Trophoblast cell (in vitro differentiated cells and primary cell): Measurements from ENCODE around the gene GOLGA6L24.
"Not testable (repeated sequence)": the region's sequence is repeated elsewhere in the genome, so short reads cannot be mapped to it uniquely, and the experiment has no call there.

Experiments used
- DNase-seq, 2 donors: peaks; one replicate each; pipeline ENCODE4 v3.0.0-alpha.2; 2016
- H2AFZ ChIP-seq: 2 replicates; pipeline ENCODE4 v1.6.1; 2013; ENCODE audit warnings: low read length, moderate library complexity, mild to moderate bottlenecking; ENCODE audit not compliant: insufficient read depth, poor library complexity
- H2AK5ac ChIP-seq: 2 replicates; pipeline ENCODE4 v1.6.1; 2013; ENCODE audit warnings: mild to moderate bottlenecking, low read length
- H2BK120ac ChIP-seq: 2 replicates; pipeline ENCODE4 v1.6.1; 2013; ENCODE audit warnings: low read length, mild to moderate bottlenecking, moderate library complexity; ENCODE audit not compliant: insufficient read depth, poor library complexity
- H2BK12ac ChIP-seq: 2 replicates; pipeline ENCODE4 v1.6.1; 2013; ENCODE audit warnings: mild to moderate bottlenecking, low read length, moderate library complexity
- H2BK5ac ChIP-seq: 2 replicates; pipeline ENCODE4 v1.6.1; 2013; ENCODE audit warnings: low read length, low read depth, moderate library complexity, mild to moderate bottlenecking; ENCODE audit not compliant: poor library complexity
- H3K14ac ChIP-seq: 2 replicates; pipeline ENCODE4 v1.6.1; 2013; ENCODE audit warnings: mild to moderate bottlenecking, low read length
- H3K18ac ChIP-seq: 2 replicates; pipeline ENCODE4 v1.6.1; 2013; ENCODE audit warnings: mild to moderate bottlenecking, low read length
- H3K23ac ChIP-seq: 2 replicates; pipeline ENCODE4 v1.6.1; 2013; ENCODE audit warnings: low read length
- H3K27ac ChIP-seq: 2 replicates; pipeline ENCODE4 v1.5.1; 2013; ENCODE audit warnings: low read depth, mild to moderate bottlenecking, inconsistent platforms, low read length, moderate library complexity
- H3K27me3 ChIP-seq: 2 replicates; pipeline ENCODE4 v1.6.1; 2013; ENCODE audit warnings: inconsistent platforms, mild to moderate bottlenecking, low read length, moderate library complexity; ENCODE audit not compliant: insufficient read depth
- H3K36me3 ChIP-seq, 2 experiments: 1 replicate in 1 of 2; 2 replicates in 1 of 2; pipeline ENCODE4 v1.6.1; 2013; ENCODE audit warnings: low read length in 2 of 2, mild to moderate bottlenecking in 2 of 2, moderate library complexity in 1 of 2; ENCODE audit not compliant: insufficient read depth in 2 of 2, control insufficient read depth in 1 of 2
- H3K4ac ChIP-seq: 2 replicates; pipeline ENCODE4 v1.6.1; 2013; ENCODE audit warnings: low read depth, mild to moderate bottlenecking, low read length, moderate library complexity
- H3K4me1 ChIP-seq, 2 experiments: 1 replicate in 1 of 2; 2 replicates in 1 of 2; pipeline ENCODE4 v1.6.1; 2013; ENCODE audit warnings: low read length in 2 of 2, mild to moderate bottlenecking in 2 of 2, moderate library complexity in 1 of 2; ENCODE audit not compliant: insufficient read depth in 2 of 2, control insufficient read depth in 1 of 2
- H3K4me2 ChIP-seq: 2 replicates; pipeline ENCODE4 v1.6.1; 2013; ENCODE audit warnings: inconsistent platforms, mild to moderate bottlenecking, low read length, moderate library complexity
- H3K4me3 ChIP-seq: 2 replicates; pipeline ENCODE4 v1.5.1; 2013; ENCODE audit warnings: mild to moderate bottlenecking, low read depth, low read length, inconsistent platforms
- H3K79me1 ChIP-seq: one replicate; pipeline ENCODE4 v1.6.1; 2013; ENCODE audit warnings: low read length
- H3K79me2 ChIP-seq: 2 replicates; pipeline ENCODE4 v1.6.1; 2013; ENCODE audit warnings: low read length, mild to moderate bottlenecking; ENCODE audit not compliant: control insufficient read depth, insufficient read depth, poor library complexity
- H3K9ac ChIP-seq: 2 replicates; pipeline ENCODE4 v1.6.1; 2013; ENCODE audit warnings: mild to moderate bottlenecking, low read length
- H3K9me3 ChIP-seq: 2 replicates; pipeline ENCODE4 v1.6.1; 2013; ENCODE audit warnings: low read depth, mild to moderate bottlenecking, control low read depth, inconsistent platforms, low read length; ENCODE audit not compliant: insufficient read depth
- H4K12ac ChIP-seq: 2 replicates; pipeline ENCODE4 v1.6.1; 2013; ENCODE audit warnings: low read depth, mild to moderate bottlenecking, low read length, moderate library complexity
- H4K8ac ChIP-seq: 2 replicates; pipeline ENCODE4 v1.6.1; 2013; ENCODE audit warnings: low read depth, mild to moderate bottlenecking, low read length, moderate library complexity
- H4K91ac ChIP-seq: one replicate; pipeline ENCODE4 v1.6.1; 2013; ENCODE audit warnings: low read depth, mild to moderate bottlenecking, low read length, moderate library complexity
- WGBS: extraction: QIAGEN DNeasy Blood & Tissue Kit; methylation state at CpG from one replicate; pipeline ENCODE4 v1.1.7; 2013; ENCODE audit warnings: missing lambda C conversion rate; ENCODE audit not compliant: insufficient read length, insufficient coverage; ENCODE audit errors: extremely low coverage; 5-methylcytosine and 5-hydroxymethylcytosine counted together

GOLGA6L24 gene

GRCh38 chr15:28319725-28320124 is 38.2 kb downstream of the GOLGA6L24 start:
- WGBS = no CpG with 5 or more reads among the region's 1 CpG
- H3K79me1 ChIP-seq, H3K23ac ChIP-seq, H4K12ac ChIP-seq, H3K18ac ChIP-seq, H3K4me2 ChIP-seq, H2AFZ ChIP-seq, H3K4ac ChIP-seq, H3K27ac ChIP-seq, DNase-seq, H3K4me1 ChIP-seq, H4K8ac ChIP-seq, H3K9ac ChIP-seq, H3K27me3 ChIP-seq, H2BK12ac ChIP-seq, H4K91ac ChIP-seq, H3K36me3 ChIP-seq, H3K79me2 ChIP-seq, H2AK5ac ChIP-seq, H3K9me3 ChIP-seq, H2BK120ac ChIP-seq, H2BK5ac ChIP-seq, H3K14ac ChIP-seq, H3K4me3 ChIP-seq: not testable (repeated sequence)

- H4K12ac ChIP-seq, H2BK12ac ChIP-seq: not testable (repeated sequence)
Observed at GRCh38 chr15:28318828-28319227, 39.1 kb downstream of the GOLGA6L24 start.

GRCh38 chr15:28318122-28318521 is 39.8 kb downstream of the GOLGA6L24 start:
- H3K14ac ChIP-seq, H4K91ac ChIP-seq, H3K23ac ChIP-seq: not testable (repeated sequence)

More at GRCh38 chr15:28318828-28319227, 39.1 kb downstream of the GOLGA6L24 start:
- H3K14ac ChIP-seq, H3K79me2 ChIP-seq, H4K8ac ChIP-seq, H3K18ac ChIP-seq, H3K4me1 ChIP-seq, H2AFZ ChIP-seq, H3K9me3 ChIP-seq, H2BK120ac ChIP-seq, H3K27me3 ChIP-seq, H2AK5ac ChIP-seq, H3K9ac ChIP-seq, H3K79me1 ChIP-seq, DNase-seq, H3K4me2 ChIP-seq, H3K4ac ChIP-seq, H3K27ac ChIP-seq, H3K4me3 ChIP-seq, H4K91ac ChIP-seq, H3K23ac ChIP-seq, H2BK5ac ChIP-seq, H3K36me3 ChIP-seq: not testable (repeated sequence)
- no CpG with 5 or more reads among the region's 3 CpGs for WGBS

GRCh38 chr15:28316958-28317357 is 40.9 kb downstream of the GOLGA6L24 start:
- not testable (repeated sequence) for H3K23ac ChIP-seq, H3K79me1 ChIP-seq, H3K36me3 ChIP-seq, H3K9me3 ChIP-seq, H2AFZ ChIP-seq, H3K14ac ChIP-seq, H4K91ac ChIP-seq, H2BK120ac ChIP-seq, H3K27ac ChIP-seq, H4K8ac ChIP-seq, H3K4me1 ChIP-seq, H2BK5ac ChIP-seq, DNase-seq, H3K79me2 ChIP-seq, H3K4me2 ChIP-seq, H2AK5ac ChIP-seq, H2BK12ac ChIP-seq, H3K4me3 ChIP-seq, H3K9ac ChIP-seq, H3K27me3 ChIP-seq, H3K18ac ChIP-seq, H4K12ac ChIP-seq, H3K4ac ChIP-seq
- no CpG with 5 or more reads among the region's 7 CpGs for WGBS

More at GRCh38 chr15:28318122-28318521, 39.8 kb downstream of the GOLGA6L24 start:
- H3K18ac ChIP-seq, H2BK120ac ChIP-seq, H2AK5ac ChIP-seq, H3K36me3 ChIP-seq, H2AFZ ChIP-seq, DNase-seq, H4K8ac ChIP-seq, H2BK12ac ChIP-seq, H3K9me3 ChIP-seq, H4K12ac ChIP-seq, H3K4me3 ChIP-seq, H3K79me2 ChIP-seq, H3K4ac ChIP-seq, H3K27ac ChIP-seq, H3K4me2 ChIP-seq, H3K79me1 ChIP-seq, H3K4me1 ChIP-seq, H3K27me3 ChIP-seq, H3K9ac ChIP-seq, H2BK5ac ChIP-seq: not testable (repeated sequence)
- no CpG with 5 or more reads among the region's 13 CpGs for WGBS
